ENCODE measurements around the gene ZNF816.
A peak's percentile ranks its signal among the peaks of the same experiment; 100 is the strongest.
"Not testable (repeated sequence)": the region's sequence is repeated elsewhere in the genome, so short reads cannot be mapped to it uniquely, and the experiment has no call there.

Gene ZNF816

DNA sequence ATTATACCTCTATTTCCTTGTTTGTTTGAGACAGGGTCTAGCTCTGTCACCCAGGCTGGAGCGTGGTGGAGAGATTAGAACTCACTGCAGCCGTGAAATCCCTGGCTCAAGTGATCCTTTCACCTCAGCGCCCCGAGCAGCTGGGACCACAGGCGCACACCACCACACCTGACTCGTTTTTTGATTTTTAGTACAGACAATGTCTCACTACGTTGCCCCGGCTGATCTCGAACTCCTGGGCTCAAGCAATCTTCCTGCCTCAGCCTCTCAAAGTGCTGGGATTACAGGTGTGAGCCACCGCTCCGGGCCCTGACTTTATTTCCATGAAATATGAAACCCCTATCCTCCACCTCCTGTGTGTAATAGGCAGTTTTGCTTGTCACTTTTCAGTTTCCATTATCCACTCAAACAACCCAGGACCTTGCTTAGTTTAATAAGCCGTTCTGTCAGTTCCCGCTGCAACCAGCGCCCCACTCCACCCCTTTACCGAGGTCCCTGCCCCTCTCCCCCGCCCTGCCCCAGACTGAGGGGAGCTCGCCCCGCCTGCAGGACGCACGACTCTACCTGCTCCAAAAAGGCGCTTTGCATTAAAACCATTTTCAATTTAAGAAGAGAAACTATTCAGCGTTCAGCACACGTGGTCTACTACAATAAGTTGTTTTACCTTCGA lies 16.9 kb downstream of the ZNF816 start:
- DNase-seq (ENCODE audit: low spot score), result no peak
- no peak for TF ChIP-seq CTCF (IDR thresholded peaks at IDR 0.05; ENCODE audit: extremely low read depth, missing control alignments)

GRCh38 chr19:52944703-52945493 lies 17.8 kb downstream of the ZNF816 start:
- not testable (repeated sequence) for DNase-seq (ENCODE audit: low spot score)

DNA sequence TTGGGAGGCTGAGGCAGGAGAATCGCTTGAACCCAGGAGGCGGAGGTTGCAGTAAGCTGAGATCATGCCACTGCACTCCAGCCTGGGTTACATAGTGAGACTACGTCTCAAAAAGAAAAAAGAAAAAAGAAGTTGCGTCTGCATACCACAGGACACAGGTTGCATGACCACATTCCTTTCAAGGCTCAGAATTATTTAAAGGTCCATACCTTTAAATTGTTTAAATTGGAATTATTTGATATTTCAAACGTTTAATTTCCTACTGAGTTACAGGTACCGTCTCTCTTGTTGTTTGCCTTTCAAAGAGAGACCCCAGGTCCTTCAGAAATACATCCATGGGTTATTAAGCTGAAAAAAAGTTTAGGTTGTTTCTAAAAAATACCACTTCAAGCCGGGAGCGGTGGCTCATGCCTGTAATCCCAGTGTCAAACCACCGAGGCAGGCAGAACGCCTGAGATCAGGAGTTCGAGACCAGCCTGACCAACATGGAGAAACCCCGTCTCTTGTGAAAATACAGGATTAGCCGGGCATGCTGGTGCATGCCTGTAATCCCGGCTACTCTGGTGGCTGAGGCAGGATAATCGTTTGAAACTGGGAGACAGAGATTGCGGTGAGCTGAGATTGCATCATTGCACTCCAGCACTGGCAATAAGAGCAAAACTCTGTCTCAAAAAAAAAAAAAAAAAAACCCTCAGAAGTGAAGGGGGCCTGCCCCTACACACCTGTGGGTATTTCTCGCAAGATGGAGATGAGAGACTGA lies 18.6 kb downstream of the ZNF816 start:
- no peak for TF ChIP-seq CTCF (IDR thresholded peaks at IDR 0.05; ENCODE audit: extremely low read depth, missing control alignments)
- no peak for DNase-seq (ENCODE audit: low spot score)

DNA sequence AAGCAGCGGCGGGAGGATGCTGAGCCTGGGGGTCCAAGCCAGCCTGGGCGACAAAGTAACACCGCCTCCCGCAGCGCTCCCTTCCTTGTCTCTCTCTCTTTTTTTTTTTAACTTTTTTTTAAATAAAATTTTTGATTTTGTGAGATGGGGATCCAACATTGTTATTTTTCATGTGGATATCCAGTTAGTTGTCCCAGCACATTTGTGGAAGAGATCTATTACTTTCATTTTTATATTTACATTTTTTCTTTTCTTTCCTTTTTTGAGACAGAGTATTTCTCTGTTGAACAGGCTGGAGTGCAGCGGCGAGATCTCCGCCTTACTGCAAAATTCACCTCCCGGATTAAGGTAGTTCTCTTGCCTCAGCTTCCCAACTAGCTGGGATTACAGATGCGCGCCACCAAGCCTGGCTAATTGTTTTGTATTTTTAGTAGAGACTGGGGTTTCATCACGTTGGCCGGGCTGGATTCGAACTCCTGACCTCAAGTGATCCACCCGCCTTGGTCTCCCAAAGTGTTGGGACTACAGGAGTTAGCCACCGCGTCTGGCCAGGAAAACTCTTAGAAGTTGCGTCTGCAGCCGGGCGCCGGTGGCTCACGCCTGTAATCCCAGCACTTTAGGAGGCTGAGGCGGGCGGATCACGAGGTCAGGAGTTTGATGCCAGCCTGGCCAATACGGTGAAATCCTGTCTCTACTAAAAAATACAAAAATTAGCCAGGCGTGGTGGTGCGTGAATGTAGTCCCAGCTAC lies 19.4 kb downstream of the ZNF816 start:
- no peak for TF ChIP-seq CTCF (IDR thresholded peaks at IDR 0.05; ENCODE audit: extremely low read depth, missing control alignments)
- no peak for DNase-seq (ENCODE audit: low spot score)

GRCh38 chr19:52942386-52943133 lies 20.1 kb downstream of the ZNF816 start:
- TF ChIP-seq CTCF (IDR thresholded peaks at IDR 0.05; ENCODE audit: extremely low read depth, missing control alignments), result no peak
- DNase-seq (ENCODE audit: low spot score), result peak; percentile 95

DNA sequence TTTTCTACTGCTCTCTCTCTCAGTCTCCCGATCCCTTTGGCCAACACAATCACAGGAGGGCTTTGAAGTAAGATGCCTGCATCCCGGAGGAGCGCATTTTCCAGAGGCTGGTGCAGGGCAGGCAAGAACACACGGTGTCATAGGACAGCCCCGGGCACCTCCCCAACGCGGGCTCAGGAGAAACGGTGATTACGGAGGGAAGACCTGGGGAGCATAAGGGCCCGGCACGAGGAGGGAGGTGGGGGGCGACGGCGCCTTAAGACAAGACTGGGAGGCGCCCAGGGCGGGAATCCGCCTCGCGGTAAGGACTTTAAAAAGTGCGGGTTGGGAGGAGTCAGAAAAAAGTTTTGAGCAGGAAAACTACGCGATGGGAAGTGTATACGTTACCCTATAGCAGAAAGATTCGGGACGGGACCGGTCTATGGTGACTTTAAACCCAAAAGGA lies 20.7 kb downstream of the ZNF816 start:
- DNase-seq (ENCODE audit: low spot score), result no peak
- TF ChIP-seq CTCF (IDR thresholded peaks at IDR 0.05; ENCODE audit: extremely low read depth, missing control alignments), result no peak

DNA sequence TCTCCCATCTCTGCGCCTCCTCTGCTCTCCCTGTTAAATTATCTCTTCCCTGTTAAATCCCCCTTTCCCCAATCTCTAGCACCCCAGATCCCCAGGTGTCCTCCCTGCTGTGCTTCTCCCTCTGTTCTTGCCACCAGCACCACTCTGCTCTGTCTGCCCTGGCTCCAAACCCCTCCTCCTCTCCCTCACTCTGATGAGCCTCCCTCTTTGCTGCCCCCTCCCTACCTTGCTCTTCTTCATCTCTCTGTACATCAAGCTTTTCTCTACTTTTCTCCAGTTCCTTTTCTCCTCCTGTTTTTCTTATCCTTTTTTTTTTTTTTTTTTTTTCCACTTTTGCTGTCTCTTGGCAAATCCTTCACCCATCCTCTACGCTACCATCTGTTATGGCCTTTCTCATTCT lies 21.2 kb downstream of the ZNF816 start:
- DNase-seq (ENCODE audit: low spot score), result not testable (repeated sequence)

DNA sequence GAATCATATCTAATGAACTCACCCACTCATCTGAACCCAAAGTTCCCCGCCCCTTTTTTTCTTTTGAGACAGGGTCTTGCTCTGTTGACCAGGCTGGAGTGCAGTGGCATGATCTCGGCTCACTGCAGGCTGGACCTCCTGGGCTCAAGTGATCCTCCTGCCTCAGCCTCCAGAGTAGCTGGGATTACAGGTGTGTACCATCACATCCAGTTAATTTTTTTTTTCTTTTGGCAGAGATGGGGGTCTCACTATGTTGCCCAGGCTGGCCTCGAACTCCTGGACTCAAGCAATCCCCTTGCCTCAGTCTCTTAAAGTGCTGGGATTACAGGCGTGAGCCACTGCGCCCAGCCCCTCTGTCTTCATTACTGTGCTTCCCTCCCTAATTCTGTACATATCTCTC lies 21.8 kb downstream of the ZNF816 start:
- DNase-seq (ENCODE audit: low spot score), result not testable (repeated sequence)
